GM23248 (cell line): Measurements from ENCODE around the gene CD151. TPM values are rescaled to one million over a fixed set of nuclear protein-coding genes. Genes with fewer than 3 reads are reported as not detected.

Source experiments
- DNase-seq: peaks from one replicate; pipeline ENCODE4 v3.0.0-alpha.2; 2015
- H2AFZ ChIP-seq: fragments of 200-600 bp; sonication (generic); 2 replicates; pipeline ENCODE4 v1.6.1; 2016; ENCODE audit warnings: antibody characterized with exemption
- H3F3A ChIP-seq: fragments of 200-600 bp; sonication (generic); 2 replicates; pipeline ENCODE4 v1.6.1; 2016; ENCODE audit warnings: mild to moderate bottlenecking, antibody characterized with exemption, mixed run types; ENCODE audit not compliant: insufficient read depth
- H3K27ac ChIP-seq: fragments of 200-600 bp; sonication (generic); 2 replicates; pipeline ENCODE4 v1.5.1; 2016; ENCODE audit warnings: mild to moderate bottlenecking
- H3K27me3 ChIP-seq: fragments of 200-600 bp; sonication (generic); replicated peaks from 2 replicates; pipeline ENCODE4 v1.6.1; 2016; ENCODE audit warnings: mild to moderate bottlenecking; ENCODE audit not compliant: insufficient read depth
- H3K36me3 ChIP-seq: fragments of 200-600 bp; sonication (generic); 2 replicates; pipeline ENCODE4 v1.6.1; 2016; ENCODE audit warnings: low read depth, mild to moderate bottlenecking
- H3K4me1 ChIP-seq: fragments of 200-600 bp; sonication (generic); 2 replicates; pipeline ENCODE4 v1.6.1; 2016; ENCODE audit warnings: mild to moderate bottlenecking; ENCODE audit not compliant: insufficient read depth
- H3K4me2 ChIP-seq: fragments of 200-600 bp; sonication (generic); one replicate; pipeline ENCODE4 v1.6.1; 2016; ENCODE audit warnings: mild to moderate bottlenecking; ENCODE audit not compliant: unreplicated experiment
- H3K4me3 ChIP-seq: fragments of 200-600 bp; sonication (generic); 2 replicates; pipeline ENCODE4 v1.5.1; 2016; ENCODE audit warnings: mild to moderate bottlenecking
- H3K79me2 ChIP-seq: fragments of 200-600 bp; sonication (generic); 2 replicates; pipeline ENCODE4 v1.6.1; 2016; ENCODE audit warnings: mild to moderate bottlenecking; ENCODE audit not compliant: insufficient read depth
- H3K9ac ChIP-seq: fragments of 200-600 bp; sonication (generic); 2 replicates; pipeline ENCODE4 v1.6.1; 2016; ENCODE audit warnings: mild to moderate bottlenecking
- H3K9me2 ChIP-seq: fragments of 200-600 bp; sonication (generic); 2 replicates; pipeline ENCODE4 v1.6.1; 2016; ENCODE audit warnings: mixed run types, mild to moderate bottlenecking, moderate library complexity; ENCODE audit not compliant: insufficient read depth
- H3K9me3 ChIP-seq: fragments of 200-600 bp; sonication (generic); one replicate; pipeline ENCODE4 v1.6.1; 2017; ENCODE audit warnings: low read depth
- H4K20me1 ChIP-seq: fragments of 200-600 bp; sonication (generic); 2 replicates; pipeline ENCODE4 v1.6.0; 2016; ENCODE audit not compliant: insufficient read depth
- EZH2 ChIP-seq: fragments of 200-600 bp; sonication (generic); IDR thresholded peaks from 2 replicates; pipeline ENCODE4 v1.6.1; 2018; ENCODE audit warnings: antibody characterized with exemption, mild to moderate bottlenecking; ENCODE audit not compliant: insufficient read depth, poor library complexity, severe bottlenecking
- EZH2phosphoT487 ChIP-seq: fragments of 200-600 bp; sonication (generic); IDR thresholded peaks from 2 replicates; pipeline ENCODE4 v1.6.1; 2018; ENCODE audit warnings: antibody characterized with exemption, moderate library complexity, mild to moderate bottlenecking, low read depth; ENCODE audit not compliant: insufficient read depth
- WGBS, 2 experiments: methylation state at CpG; one replicate each; pipeline ENCODE4 v1.1.6; 2015 to 2017; ENCODE audit warnings: low lambda C conversion rate in 2 of 2, low coverage in 1 of 2; ENCODE audit errors: missing lambda C conversion rate in 2 of 2; 5-methylcytosine and 5-hydroxymethylcytosine counted together
- in situ Hi-C: fragments of 300-500 bp; cut with MboI; formaldehyde crosslinking; loops from 2 replicates; pipeline ENCODE4 v1.15.0; 2020
- polyA plus RNA-seq: library from polyadenylated mRNA; unstranded; fragments of >200 nt; fragmentation: Nextera tagmentation; extraction: Ambion mirVana; gene quantifications from 2 replicates; pipeline ENCODE4 v1.2.1, GENCODE V29; 2016
- total RNA-seq: library from RNA; depleted of rRNA; stranded (reverse); fragments of >200 nt; shearing (Covaris generic); gene quantifications from 2 replicates; pipeline ENCODE4 v1.2.3, GENCODE V29; 2014

The CD151 gene
- total and polyA plus RNA-seq, 2 experiments from 2014 or later, result 796 to 1,651 TPM

DNA sequence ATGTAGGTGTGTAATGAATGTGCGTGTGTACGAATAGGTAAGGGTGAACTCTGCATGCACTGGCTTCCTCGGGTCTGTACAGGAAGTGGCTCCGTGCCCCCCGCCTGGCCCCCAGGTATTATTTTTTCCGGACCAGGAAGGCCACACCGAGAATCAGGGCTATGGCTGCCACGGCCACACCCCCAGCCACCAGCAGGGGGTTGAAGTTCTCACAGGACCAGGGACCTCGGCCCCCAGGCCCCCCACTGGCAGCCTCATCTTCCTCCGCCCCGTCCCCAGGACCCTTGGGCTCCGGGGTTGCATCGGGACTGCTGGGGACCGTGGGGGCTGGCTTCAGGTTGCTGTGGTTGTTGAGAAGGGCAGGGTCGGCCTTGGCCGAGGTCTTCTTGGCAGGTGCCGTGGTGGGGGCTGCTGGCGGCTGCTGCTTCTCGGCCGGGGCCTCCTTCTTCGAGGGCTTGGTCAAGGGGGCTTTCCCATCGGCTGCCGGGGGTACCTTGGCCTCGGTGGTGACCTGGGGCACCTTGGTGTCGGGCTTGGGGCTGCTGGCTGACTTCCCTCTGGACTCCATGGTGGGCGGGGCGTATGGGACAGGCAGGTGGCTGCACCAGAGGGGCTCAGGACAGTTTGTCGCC lies 44.6 kb upstream of the CD151 start:
- Histone ChIP-seq H3K9me2 (no peaks in the 10 kb centered on the region), H3K4me2 (no peak overlapping the region), H3F3A (peaks cover 21% of the 10 kb centered on the region; the same call in 1 of the 2 replicates), H3K4me3 (no peak overlapping the region), H3K36me3 (peaks cover 3% of the 10 kb centered on the region; the same call in 1 of the 2 replicates), H3K27ac (no peak overlapping the region), H3K79me2 (no peaks in the 10 kb centered on the region), H3K9ac (no peak overlapping the region), H4K20me1 (no peaks in the 10 kb centered on the region), H3K27me3 (no peaks in the 10 kb centered on the region), H3K4me1 (peaks cover 9% of the 10 kb centered on the region), H3K9me3 (no peaks in the 10 kb centered on the region), H2AFZ (no peak overlapping the region)
- WGBS, 2 experiments, result 61 to 71% methylated on average over 13 to 28 of the region's 28 CpGs
- in situ Hi-C loops, result no loop called here
- TF ChIP-seq EZH2phosphoT487 (no peak), EZH2 (no peak)
- DNase-seq, result no peak

DNA sequence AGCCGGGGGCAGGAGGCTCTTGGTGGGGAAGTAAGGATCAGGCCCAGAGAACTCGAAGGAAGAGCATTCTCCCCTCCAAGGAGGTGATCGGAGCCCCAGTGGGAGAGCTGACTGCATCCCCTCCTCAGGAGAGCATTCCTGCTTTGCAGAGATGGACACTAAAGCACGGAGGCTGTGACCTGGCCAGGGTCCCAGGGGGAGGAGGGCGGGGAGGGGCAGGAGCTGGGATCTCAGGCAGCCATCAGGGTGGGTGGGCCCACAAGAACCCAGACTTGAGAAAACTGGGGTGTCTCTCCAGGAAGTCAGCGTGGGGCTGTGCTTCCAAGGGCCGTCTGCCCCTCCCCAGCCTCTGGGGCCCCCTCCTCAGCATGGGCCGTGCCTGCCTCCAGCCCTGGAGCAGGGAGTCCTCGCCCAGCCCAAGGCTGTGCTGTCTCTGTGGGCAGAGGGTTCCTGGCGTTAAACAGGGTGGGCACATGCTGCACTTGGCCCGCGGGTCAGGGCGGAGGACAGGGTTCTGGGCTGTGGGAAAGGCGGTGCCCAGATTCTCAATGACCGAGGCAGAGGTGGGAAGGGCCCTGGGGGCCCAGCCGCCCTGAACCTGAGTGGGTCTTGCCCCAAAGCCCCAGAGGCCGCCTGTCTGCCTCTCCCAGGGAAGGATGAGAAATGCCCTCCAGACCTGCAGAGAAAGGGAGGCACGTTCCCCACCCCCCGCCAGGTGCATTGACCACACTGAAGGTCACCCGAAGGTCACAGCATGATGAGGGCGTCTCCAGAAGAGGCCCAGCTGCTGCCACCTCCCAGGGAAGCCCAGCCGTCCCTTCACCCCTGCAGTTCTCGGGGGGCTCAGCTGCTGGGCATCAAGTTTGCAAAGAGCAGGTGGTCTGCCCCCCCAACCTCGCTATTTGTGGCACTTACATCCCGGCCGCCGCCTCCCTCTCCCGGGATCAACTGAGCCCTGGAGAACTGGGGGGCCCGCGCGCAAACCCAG lies 43.5 kb upstream of the CD151 start:
- Histone ChIP-seq H3K9me2 (no peaks in the 10 kb centered on the region), H2AFZ (no peak overlapping the region), H3K79me2 (no peaks in the 10 kb centered on the region), H3K9me3 (no peaks in the 10 kb centered on the region), H3K27me3 (no peaks in the 10 kb centered on the region), H3K9ac (0 out of 2 replicates have a peak overlapping the region, but pooled peaks have one; percentile 20), H3K4me3 (peak overlapping the region; percentile 45; the same call in 1 of the 2 replicates), H3F3A (peaks cover 11% of the 10 kb centered on the region; the same call in 1 of the 2 replicates), H3K4me1 (no peaks in the 10 kb centered on the region), H4K20me1 (no peaks in the 10 kb centered on the region), H3K36me3 (peaks cover 3% of the 10 kb centered on the region; the same call in 1 of the 2 replicates), H3K27ac (no peak overlapping the region), H3K4me2 (no peak overlapping the region)
- TF ChIP-seq EZH2phosphoT487 (no peak), EZH2 (no peak)
- 15 to 21% methylated on average over 20 to 26 of the region's 31 CpGs for WGBS, 2 experiments
- in situ Hi-C loops, result no loop called here
- no peak for DNase-seq

DNA sequence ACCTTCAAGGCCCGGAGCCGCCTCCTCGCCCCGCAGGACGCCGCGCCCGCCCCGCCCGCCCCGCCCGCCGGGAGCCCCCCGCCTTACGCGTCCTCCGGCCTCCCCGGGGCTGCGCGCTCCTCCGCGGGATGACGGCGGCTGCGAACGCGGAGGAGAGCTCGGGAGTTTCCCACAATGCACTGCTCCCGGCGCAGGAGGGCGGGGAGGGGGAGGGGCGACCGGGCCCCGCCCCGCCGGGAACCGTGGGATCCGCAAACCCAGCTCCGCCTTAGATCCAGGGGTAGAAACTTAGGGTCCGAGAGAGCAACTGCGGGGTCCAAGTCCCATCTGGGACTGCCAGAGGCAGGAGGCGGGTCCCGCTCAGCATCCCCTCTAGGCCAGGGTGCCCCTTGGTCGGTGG lies 42.8 kb upstream of the CD151 start, which contains the start of gene CEND1:
Gene CEND1 (minus strand): TSS at position 148 of the 400 bp plus-strand sequence. CDS start 1,514 bp downstream, outside the sequence.
- DNase-seq, result peak; percentile 82
- H4K20me1 ChIP-seq, result no peaks in the 10 kb centered on the region
- H2AFZ ChIP-seq, result no peak within 1 kb of the TSS
- no peaks in the 10 kb centered on the region for H3K9me2 ChIP-seq
- 0 out of 2 replicates have a peak within 1 kb of the TSS, but pooled peaks have one; percentile 20 for H3K9ac ChIP-seq
- no peaks in the 10 kb centered on the region for H3K4me1 ChIP-seq
- H3K9me3 ChIP-seq, result no peaks in the 10 kb centered on the region
- WGBS, 2 experiments, result 1% methylated on average over 14 to 16 of the region's 44 CpGs
- 0 out of 2 replicates have a peak, but pooled peaks cover 4% of the 10 kb centered on the region for H3F3A ChIP-seq
- H3K4me3 ChIP-seq, result peak within 1 kb of the TSS; percentile 45; the same call in 1 of the 2 replicates
- H3K4me2 ChIP-seq, result no peak within 1 kb of the TSS
- H3K27me3 ChIP-seq, result no peaks in the 10 kb centered on the region
- no peak within 1 kb of the TSS for H3K27ac ChIP-seq
- in situ Hi-C loops, result no loop called here
- H3K79me2 ChIP-seq, result peaks cover 6% of the 10 kb centered on the region
- no peak for TF ChIP-seq EZH2phosphoT487
- no peak for TF ChIP-seq EZH2
- no peaks in the 10 kb centered on the region; the same call in 1 of the 2 replicates for H3K36me3 ChIP-seq
